Pons (tissue), 1 donor: ENCODE results near the gene ADPRH.

Experiments used
- DNase-seq: peaks from one replicate; pipeline ENCODE4 v3.0.0-alpha.2; 2016; ENCODE audit warnings: low spot score

Gene ADPRH

GRCh38 chr3:119630128-119630879 is 51.0 kb downstream of the ADPRH start:
- DNase-seq = no peak

- no peak for DNase-seq
Measured at GRCh38 chr3:119630880-119631329, 51.6 kb downstream of the ADPRH start.

DNA sequence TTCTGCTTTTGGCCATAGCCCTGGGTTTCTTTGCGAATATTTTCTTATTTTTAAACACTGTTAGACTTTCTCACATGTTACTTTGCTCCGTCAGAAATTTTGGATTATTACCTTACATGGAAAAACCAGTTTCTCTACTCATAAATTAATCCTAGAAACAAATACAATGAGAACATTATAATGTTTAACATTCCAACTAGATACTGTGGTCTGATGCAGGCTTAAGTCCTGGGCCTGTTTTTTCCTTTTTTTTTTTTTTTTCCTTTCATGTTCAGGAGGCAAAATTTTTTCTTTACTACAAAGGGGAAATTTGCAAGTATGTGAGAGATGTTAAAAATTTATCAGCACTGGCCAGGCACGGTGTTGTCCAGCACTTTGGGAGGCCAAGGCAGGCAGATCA is 52.2 kb downstream of the ADPRH start:
- DNase-seq = no peak

- no peak for DNase-seq
Measured at GRCh38 chr3:119632216-119632615, 52.9 kb downstream of the ADPRH start.

GRCh38 chr3:119632829-119633228 is 53.5 kb downstream of the ADPRH start:
- DNase-seq = no peak

- DNase-seq = no peak
Measured at GRCh38 chr3:119635719-119636118, 56.4 kb downstream of the ADPRH start.

DNA sequence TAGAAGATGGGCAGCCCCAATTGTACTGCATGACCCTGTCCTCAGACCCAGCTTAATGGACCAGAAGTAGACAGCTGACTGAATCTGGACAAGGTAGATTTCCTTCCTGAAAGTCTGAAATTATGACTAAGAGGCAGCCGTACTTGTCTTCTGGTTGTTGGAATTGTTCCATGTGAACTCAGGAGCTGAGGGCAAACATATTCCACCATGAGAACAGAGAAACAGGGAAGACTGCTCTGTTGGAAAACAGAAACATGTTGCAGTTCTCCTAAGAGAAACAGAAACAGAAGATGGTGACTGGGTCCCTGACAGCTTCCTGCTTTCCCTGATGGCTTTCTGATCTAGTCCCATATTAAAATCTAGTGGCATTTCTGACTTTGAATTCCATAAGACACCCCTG is 57.0 kb downstream of the ADPRH start:
- DNase-seq = no peak

DNA sequence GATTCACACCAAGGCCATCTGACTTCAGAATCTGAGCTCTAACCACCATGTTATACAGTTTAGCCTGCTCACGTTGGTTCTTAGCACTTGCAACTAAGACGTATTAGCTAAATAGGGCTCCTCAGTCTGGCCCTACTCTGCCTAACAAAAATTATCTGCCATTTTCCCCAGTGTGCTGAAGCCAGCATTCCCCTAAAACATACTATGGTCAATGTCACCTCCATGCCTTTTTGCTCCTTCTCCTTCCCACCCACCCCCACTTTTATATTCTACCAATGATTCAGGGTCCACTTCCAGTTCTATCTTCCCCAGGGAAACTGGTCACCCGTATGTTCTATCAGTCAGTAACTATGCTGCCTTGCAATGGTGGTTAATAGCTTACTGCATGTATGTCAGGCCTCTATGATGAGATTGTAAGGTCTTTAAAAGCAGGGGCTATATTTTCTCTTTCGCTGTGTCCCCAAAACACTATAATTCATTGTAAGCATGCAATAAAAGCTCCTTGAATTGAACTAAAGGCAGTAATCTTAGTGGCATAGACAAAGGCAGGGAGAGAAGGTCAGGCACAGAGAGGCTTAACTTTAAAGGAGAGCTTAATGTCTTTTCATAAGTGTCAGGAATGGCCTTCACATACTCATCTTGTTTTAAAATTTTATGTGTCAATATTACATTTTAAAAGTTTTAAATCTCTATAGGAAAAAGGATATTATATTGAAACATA is 57.8 kb downstream of the ADPRH start:
- no peak for DNase-seq

GRCh38 chr3:119637679-119638477 is 58.6 kb downstream of the ADPRH start:
- peak; percentile 49 for DNase-seq
